Astrocyte (in vitro differentiated cells and primary cell): ENCODE data around the gene CSMD2.

Experiments used
- CTCF ChIP-seq: IDR thresholded peaks from 2 replicates; pipeline ENCODE4 v1.5.1; 2011; ENCODE audit warnings: low read depth, mild to moderate bottlenecking, inconsistent platforms, low read length, moderate library complexity; ENCODE audit not compliant: insufficient read depth
- EZH2 ChIP-seq: IDR thresholded peaks from 2 replicates; pipeline ENCODE4 v1.6.1; 2012; ENCODE audit warnings: mild to moderate bottlenecking, low read length, inconsistent platforms; ENCODE audit not compliant: insufficient read depth

GRCh38 chr1:34176830-34177603 lies 12.0 kb upstream of the CSMD2 start, which contains the start of gene C1orf94:
- TF ChIP-seq CTCF (no peak), EZH2 (no peak)
